GDM1 (cell line): ENCODE data around the gene GARS1.
A peak's percentile ranks its signal among the peaks of the same experiment; 100 is the strongest.
"Not testable (repeated sequence)": the region's sequence is repeated elsewhere in the genome, so short reads cannot be mapped to it uniquely, and the experiment has no call there.

Experiments used
- DNase-seq: peaks from one replicate; lab custom pipeline; 2025; lab: John Stamatoyannopoulos, UW

GARS1 gene

GRCh38 chr7:30575910-30576309 is 18.8 kb upstream of the GARS1 start:
- no peak for DNase-seq

GRCh38 chr7:30583181-30583580 is 11.5 kb upstream of the GARS1 start:
- no peak for DNase-seq

- no peak for DNase-seq
Measured at GRCh38 chr7:30584415-30584814, 10.3 kb upstream of the GARS1 start.

- no peak for DNase-seq
Measured at GRCh38 chr7:30584965-30585364, 9.7 kb upstream of the GARS1 start.

- no peak for DNase-seq
Measured at GRCh38 chr7:30585675-30586074, 9.0 kb upstream of the GARS1 start.

- DNase-seq: not testable (repeated sequence)
Measured at GRCh38 chr7:30587547-30587946, 7.1 kb upstream of the GARS1 start.

- no peak for DNase-seq
Measured at GRCh38 chr7:30589111-30589510, 5.6 kb upstream of the GARS1 start.

- peak; percentile 40 for DNase-seq
Measured at GRCh38 chr7:30594048-30594539, 584 bp upstream of the GARS1 start.

- no peak for DNase-seq
Measured at GRCh38 chr7:30595436-30596013, 847 bp downstream of the GARS1 start.

- DNase-seq: no peak
Measured at GRCh38 chr7:30596014-30596641, 1.4 kb downstream of the GARS1 start.

- DNase-seq: no peak
Measured at GRCh38 chr7:30596721-30597120, 2.0 kb downstream of the GARS1 start.

- DNase-seq: no peak
Measured at GRCh38 chr7:30598121-30598876, 3.6 kb downstream of the GARS1 start.

GRCh38 chr7:30604901-30605300 is 10.2 kb downstream of the GARS1 start:
- DNase-seq: no peak

- no peak for DNase-seq
Measured at GRCh38 chr7:30605832-30606231, 11.2 kb downstream of the GARS1 start.

- no peak for DNase-seq
Measured at GRCh38 chr7:30612658-30613265, 18.1 kb downstream of the GARS1 start.

- DNase-seq: no peak
Measured at GRCh38 chr7:30613366-30614325, 19.0 kb downstream of the GARS1 start.

GRCh38 chr7:30616318-30616717 is 21.6 kb downstream of the GARS1 start:
- DNase-seq: no peak

GRCh38 chr7:30617359-30617758 is 22.7 kb downstream of the GARS1 start:
- DNase-seq: no peak

- no peak for DNase-seq
Measured at GRCh38 chr7:30618080-30618676, 23.5 kb downstream of the GARS1 start.

- DNase-seq: no peak
Measured at GRCh38 chr7:30618961-30619360, 24.3 kb downstream of the GARS1 start.

GRCh38 chr7:30625283-30625682 is 30.6 kb downstream of the GARS1 start:
- DNase-seq: no peak
